HL-60 (cell line): ENCODE results near the gene TPX2.

Experiments used
- DNase-seq, 2 experiments: peaks; one replicate each; pipeline ENCODE4 v3.0.0-alpha.2; 2010 to 2020; ENCODE audit warnings: low read depth in 1 of 2, low spot score in 1 of 2
- H3K27ac ChIP-seq: fragments of 250-450 bp; sonication (Bioruptor Pico); replicated peaks from 2 replicates; pipeline ENCODE4 v1.5.1; 2020; ENCODE audit warnings: mild to moderate bottlenecking, moderate library complexity
- H3K27me3 ChIP-seq: fragments of 250-450 bp; sonication (Bioruptor Pico); 2 replicates; pipeline ENCODE4 v1.5.1; 2021; ENCODE audit warnings: mild to moderate bottlenecking, moderate library complexity; ENCODE audit not compliant: insufficient read depth, poor library complexity, severe bottlenecking
- H3K4me3 ChIP-seq: replicated peaks from 2 replicates; pipeline ENCODE4 v1.5.1; 2011; ENCODE audit warnings: mild to moderate bottlenecking, control low read depth, low read length; ENCODE audit not compliant: insufficient read depth
- GABPA ChIP-seq: IDR thresholded peaks from 2 replicates; pipeline ENCODE4 v1.6.1; 2012; ENCODE audit warnings: low read depth
- POLR2AphosphoS5 ChIP-seq: IDR thresholded peaks from 2 replicates; pipeline ENCODE4 v1.6.1; 2012; ENCODE audit warnings: low read depth
- SPI1 ChIP-seq: IDR thresholded peaks from 2 replicates; pipeline ENCODE4 v1.6.1; 2012; ENCODE audit warnings: low read depth, mild to moderate bottlenecking, borderline replicate concordance
- TF ChIP-seq, protein P1 (sequence below): IDR thresholded peaks from one replicate; pipeline ENCODE4 v1.5.1; 2011; ENCODE audit warnings: low read length, control low read depth, inconsistent platforms; ENCODE audit not compliant: insufficient read depth
- TF ChIP-seq, protein P2 (sequence below): IDR thresholded peaks from 2 replicates; pipeline ENCODE4 v1.6.1; 2012; ENCODE audit warnings: low read depth; ENCODE audit not compliant: insufficient replicate concordance

The TPX2 gene

DNA sequence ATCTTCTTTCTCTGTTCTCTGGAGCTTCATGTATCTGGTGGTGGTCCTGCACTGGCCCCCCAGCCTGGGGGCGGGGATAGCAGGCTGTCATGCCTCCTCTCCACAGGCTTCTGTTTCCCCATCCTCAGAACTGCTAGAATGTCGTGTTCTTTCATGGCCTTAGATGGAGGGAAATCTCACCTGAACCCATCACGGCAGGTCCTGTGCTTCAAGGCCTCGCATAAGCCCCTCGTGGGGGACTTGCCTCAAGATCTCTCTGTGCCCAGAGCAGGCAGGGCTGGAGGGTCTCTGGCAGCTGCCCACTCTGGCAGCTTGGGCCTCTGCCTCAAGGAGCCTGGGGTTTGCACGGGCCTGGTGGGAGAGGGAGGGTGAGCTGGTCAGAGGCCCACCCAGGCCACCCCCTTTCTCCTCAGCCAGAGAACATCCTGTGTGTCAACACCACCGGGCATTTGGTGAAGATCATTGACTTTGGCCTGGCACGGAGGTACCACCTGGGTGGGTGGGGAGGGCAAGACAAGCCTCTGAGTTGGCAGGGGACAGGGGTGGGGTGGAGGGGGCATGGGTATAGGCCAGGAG lies 91.4 kb downstream of the TPX2 start:
- Histone ChIP-seq H3K27me3 (no peaks in the 10 kb centered on the region), H3K27ac (no peak overlapping the region), H3K4me3 (no peak overlapping the region)
- no peak for DNase-seq
- TF ChIP-seq, protein P1, sequence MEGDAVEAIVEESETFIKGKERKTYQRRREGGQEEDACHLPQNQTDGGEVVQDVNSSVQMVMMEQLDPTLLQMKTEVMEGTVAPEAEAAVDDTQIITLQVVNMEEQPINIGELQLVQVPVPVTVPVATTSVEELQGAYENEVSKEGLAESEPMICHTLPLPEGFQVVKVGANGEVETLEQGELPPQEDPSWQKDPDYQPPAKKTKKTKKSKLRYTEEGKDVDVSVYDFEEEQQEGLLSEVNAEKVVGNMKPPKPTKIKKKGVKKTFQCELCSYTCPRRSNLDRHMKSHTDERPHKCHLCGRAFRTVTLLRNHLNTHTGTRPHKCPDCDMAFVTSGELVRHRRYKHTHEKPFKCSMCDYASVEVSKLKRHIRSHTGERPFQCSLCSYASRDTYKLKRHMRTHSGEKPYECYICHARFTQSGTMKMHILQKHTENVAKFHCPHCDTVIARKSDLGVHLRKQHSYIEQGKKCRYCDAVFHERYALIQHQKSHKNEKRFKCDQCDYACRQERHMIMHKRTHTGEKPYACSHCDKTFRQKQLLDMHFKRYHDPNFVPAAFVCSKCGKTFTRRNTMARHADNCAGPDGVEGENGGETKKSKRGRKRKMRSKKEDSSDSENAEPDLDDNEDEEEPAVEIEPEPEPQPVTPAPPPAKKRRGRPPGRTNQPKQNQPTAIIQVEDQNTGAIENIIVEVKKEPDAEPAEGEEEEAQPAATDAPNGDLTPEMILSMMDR = no peak
- TF ChIP-seq, protein P2, sequence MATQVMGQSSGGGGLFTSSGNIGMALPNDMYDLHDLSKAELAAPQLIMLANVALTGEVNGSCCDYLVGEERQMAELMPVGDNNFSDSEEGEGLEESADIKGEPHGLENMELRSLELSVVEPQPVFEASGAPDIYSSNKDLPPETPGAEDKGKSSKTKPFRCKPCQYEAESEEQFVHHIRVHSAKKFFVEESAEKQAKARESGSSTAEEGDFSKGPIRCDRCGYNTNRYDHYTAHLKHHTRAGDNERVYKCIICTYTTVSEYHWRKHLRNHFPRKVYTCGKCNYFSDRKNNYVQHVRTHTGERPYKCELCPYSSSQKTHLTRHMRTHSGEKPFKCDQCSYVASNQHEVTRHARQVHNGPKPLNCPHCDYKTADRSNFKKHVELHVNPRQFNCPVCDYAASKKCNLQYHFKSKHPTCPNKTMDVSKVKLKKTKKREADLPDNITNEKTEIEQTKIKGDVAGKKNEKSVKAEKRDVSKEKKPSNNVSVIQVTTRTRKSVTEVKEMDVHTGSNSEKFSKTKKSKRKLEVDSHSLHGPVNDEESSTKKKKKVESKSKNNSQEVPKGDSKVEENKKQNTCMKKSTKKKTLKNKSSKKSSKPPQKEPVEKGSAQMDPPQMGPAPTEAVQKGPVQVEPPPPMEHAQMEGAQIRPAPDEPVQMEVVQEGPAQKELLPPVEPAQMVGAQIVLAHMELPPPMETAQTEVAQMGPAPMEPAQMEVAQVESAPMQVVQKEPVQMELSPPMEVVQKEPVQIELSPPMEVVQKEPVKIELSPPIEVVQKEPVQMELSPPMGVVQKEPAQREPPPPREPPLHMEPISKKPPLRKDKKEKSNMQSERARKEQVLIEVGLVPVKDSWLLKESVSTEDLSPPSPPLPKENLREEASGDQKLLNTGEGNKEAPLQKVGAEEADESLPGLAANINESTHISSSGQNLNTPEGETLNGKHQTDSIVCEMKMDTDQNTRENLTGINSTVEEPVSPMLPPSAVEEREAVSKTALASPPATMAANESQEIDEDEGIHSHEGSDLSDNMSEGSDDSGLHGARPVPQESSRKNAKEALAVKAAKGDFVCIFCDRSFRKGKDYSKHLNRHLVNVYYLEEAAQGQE = no peak
- TF ChIP-seq GABPA (no peak), SPI1 (no peak), POLR2AphosphoS5 (no peak)

DNA sequence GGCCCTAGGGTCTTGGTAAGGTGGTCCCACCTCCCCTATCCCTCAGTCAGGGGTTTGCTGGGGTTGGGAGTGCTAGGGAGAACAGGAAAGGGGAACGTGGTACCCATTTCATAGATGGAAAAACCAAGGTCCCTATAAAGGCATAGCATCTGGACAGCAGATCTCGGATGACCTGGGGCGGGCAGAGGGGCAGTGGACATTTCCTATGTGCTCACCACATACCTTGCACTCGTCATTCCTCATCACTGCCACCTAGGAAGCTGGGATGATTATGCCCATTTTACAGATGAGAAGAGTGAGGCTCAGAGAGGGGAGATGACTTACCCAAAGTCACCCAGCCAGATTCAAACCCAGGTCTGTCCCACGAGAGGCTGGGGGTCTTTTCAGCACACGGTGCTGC lies 92.1 kb downstream of the TPX2 start:
- H3K27ac ChIP-seq = no peak overlapping the region
- no peaks in the 10 kb centered on the region for H3K27me3 ChIP-seq
- no peak for DNase-seq
- H3K4me3 ChIP-seq = no peak overlapping the region
- TF ChIP-seq, protein P2 = no peak
- TF ChIP-seq SPI1 = no peak
- TF ChIP-seq GABPA = no peak
- TF ChIP-seq, protein P1 = no peak
- no peak for TF ChIP-seq POLR2AphosphoS5

DNA sequence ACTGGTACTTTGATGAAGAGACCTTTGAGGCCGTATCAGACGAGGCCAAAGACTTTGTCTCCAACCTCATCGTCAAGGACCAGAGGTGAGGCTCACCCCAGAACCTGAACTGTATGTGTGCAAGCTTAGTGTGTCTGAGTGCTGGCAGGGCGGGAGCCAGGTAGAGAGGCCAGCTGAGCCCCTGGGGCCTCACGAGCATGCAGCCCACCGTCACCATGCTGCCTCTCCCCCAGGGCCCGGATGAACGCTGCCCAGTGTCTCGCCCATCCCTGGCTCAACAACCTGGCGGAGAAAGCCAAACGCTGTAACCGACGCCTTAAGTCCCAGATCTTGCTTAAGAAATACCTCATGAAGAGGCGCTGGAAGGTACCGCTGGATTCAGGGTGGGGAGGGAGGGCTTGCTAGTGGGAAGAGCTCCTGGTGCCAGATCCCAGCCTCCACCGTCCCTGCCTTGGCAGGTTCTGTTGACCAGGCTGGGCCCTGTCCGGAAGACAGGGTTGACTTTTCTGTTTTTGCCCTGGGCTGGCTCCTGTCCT lies 92.7 kb downstream of the TPX2 start:
- no peak for DNase-seq
- Histone ChIP-seq H3K27ac (no peak overlapping the region), H3K27me3 (no peaks in the 10 kb centered on the region), H3K4me3 (no peak overlapping the region)
- TF ChIP-seq GABPA = no peak
- TF ChIP-seq, protein P2 = no peak
- no peak for TF ChIP-seq SPI1
- TF ChIP-seq POLR2AphosphoS5 = no peak
- TF ChIP-seq, protein P1 = no peak
